Measurements from ENCODE around the gene GPR15LG.
"Not testable (repeated sequence)": the region's sequence is repeated elsewhere in the genome, so short reads cannot be mapped to it uniquely, and the experiment has no call there.

The GPR15LG gene

DNA sequence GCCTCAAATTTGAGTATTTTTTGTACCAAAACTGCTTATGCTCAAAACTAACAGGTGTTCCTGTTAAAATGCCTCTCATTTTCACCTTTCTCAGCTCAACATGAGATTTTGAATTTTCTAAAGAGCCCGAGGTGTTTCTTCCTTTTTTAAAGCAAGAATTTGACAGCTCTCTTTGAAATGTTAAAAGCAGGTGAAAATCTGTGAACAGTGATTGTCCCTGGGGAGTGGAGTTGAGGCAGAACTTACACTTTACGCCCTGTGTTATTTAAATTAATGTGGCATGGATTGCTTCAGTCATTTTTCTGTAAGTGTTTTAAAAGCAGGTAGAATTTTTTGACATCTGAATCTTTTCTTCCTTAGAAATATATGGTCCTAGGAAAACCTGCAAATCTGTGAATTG, 9.2 kb upstream of the GPR15LG start:
- no peak for DNase-seq (ENCODE audit: insufficient read length, low spot score)
- FAIRE-seq: no peak

GRCh38 chr10:84166620-84167288, 6.8 kb upstream of the GPR15LG start:
- FAIRE-seq (peak; percentile 47), DNase-seq (ENCODE audit: insufficient read length, low spot score) (no peak)

- not testable (repeated sequence) for DNase-seq (ENCODE audit: insufficient read length, low spot score)
- peak; percentile 86 for FAIRE-seq
Measured at GRCh38 chr10:84167289-84167653, 6.3 kb upstream of the GPR15LG start.

DNA sequence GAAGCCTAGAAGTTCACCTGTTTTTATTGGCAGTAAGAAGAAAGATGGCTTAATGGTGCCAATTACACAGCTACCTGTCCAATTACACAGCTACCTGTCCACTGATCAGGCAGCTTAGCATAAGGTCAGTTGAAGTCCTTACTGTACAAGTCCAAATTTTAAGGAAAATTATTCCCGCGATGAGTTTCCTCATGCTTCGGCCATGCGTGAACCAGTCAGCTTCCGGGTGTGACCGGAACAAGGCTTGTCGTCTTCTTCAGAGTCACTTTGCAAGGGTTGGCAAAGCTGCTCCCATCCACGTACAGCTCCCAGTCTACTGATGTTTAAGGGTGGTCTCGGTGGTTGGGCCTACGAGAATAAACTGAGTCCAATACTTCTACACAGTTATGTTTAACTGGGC, 5.2 kb upstream of the GPR15LG start:
- FAIRE-seq; DNase-seq (ENCODE audit: insufficient read length, low spot score): not testable (repeated sequence)

DNA sequence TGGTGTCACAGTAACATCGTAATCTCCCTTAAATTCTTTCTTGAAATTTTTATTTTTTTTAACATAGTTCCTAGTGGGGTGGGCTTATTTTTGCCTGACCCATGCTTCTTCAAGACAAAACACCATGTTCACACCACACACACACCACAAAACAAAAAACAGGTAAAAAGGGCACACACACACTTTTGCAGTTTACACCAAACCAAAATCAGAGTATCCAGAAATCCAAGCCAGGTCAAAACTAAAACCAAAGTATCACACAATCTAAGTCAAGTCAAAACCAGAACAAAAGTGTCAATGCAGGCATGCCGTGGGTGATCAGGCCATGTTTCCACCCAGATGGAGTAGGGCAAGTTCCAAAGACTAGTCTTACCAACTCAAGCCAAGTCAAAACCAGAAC, 2.4 kb upstream of the GPR15LG start:
- DNase-seq (ENCODE audit: insufficient read length, low spot score); FAIRE-seq: not testable (repeated sequence)

GRCh38 chr10:84171700-84172466, 1.7 kb upstream of the GPR15LG start:
- not testable (repeated sequence) for DNase-seq (ENCODE audit: insufficient read length, low spot score)
- FAIRE-seq: peak; percentile 89

DNA sequence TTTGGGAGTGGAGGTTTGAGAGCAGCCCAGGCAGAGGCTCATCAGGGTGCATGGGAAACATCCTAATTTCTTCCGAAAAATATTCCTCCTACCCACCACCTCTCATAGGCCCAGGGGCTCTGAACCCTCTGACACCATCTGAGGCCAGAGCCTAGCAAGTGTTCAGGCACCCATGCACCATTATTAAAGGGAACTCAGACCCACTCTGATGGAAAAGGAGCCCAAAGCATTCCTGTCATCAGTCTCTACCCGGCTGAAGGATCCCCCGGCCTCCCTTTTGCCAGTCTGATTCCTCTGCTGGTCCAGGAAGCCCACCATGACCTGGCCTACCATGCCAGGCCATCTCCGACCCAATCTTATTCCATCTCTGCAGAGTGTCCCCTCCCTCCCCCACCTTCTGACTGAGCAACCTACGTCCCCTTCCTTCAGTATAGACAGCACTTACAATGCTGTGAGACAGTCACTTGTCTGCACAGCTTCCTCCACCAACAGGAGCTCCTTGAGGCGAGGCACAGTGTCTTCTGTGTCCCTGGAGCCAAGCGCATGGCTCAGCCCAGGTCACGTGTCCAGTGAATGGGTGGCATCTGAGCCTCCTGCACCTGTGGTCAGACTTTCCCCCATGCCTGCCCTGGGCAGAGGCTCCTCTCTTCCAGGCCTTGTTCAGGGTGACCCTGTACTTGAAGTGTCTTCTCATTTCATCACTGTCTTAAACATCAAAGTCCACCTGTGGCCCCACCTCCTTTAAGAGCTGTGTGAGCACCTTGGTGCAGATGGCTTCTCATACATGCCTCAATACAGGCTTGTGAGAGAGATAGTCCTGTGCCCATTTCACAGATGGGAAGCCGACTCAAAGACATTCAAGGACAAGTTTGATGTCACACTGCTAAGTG, 889 bp upstream of the GPR15LG start:
- DNase-seq (ENCODE audit: insufficient read length, low spot score) (no peak), FAIRE-seq (peak; percentile 82)

DNA sequence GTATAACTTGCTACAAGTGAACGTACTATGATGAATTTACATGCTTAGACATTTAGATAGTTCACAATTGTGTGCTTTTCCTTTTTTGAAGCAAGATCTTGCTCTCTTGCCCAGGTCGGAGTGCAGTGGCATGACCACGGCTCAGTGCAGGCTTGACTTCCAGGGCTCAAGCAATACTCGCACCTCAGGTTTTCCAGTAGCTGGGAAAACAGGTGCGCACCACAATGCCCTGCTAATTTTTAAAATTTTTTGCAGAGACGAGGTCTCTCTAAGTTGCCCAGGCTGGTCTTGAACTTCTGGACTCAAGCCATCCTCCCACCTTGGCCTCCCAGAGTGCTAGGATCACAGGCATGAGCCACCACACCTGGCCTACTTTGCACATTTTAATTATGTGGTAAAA, 1.8 kb downstream of the GPR15LG start:
- no peak for FAIRE-seq
- no peak for DNase-seq (ENCODE audit: insufficient read length, low spot score)

- no peak for DNase-seq (ENCODE audit: insufficient read length, low spot score)
- no peak for FAIRE-seq
Measured at GRCh38 chr10:84176351-84176750, 2.8 kb downstream of the GPR15LG start.

- DNase-seq (ENCODE audit: insufficient read length, low spot score) (no peak), FAIRE-seq (no peak)
Measured at GRCh38 chr10:84176836-84177474, 3.4 kb downstream of the GPR15LG start.

DNA sequence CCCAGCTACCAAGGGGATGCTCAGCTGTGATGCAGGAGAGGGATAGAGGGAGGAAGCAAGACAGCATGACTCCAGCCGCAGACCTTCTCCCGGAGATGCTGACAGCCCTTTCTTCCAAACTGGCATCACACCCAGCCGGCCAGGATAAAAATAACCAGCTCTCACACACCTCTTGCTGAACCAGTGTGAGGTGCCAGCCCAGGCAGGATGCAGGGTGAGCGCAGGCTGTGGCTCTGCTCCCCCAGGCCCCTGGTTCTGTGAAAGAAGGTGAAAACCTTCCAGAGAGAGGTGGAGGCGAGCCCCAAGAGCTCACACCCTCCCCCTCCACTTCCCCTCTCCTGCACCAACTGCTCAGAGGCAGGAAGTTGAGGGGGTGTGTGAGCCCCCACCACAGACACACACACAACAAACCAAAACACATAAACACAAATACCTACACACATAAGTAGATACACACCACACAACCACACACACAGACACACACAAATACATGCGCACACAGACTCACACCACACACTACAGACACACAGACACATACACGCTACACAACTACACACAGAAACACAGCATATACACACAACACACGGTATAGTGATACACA, 4.0 kb downstream of the GPR15LG start:
- peak; percentile 33 for FAIRE-seq
- DNase-seq (ENCODE audit: insufficient read length, low spot score): no peak

GRCh38 chr10:84178160-84178609, 4.6 kb downstream of the GPR15LG start:
- FAIRE-seq: peak; percentile 18
- DNase-seq (ENCODE audit: insufficient read length, low spot score): no peak

DNA sequence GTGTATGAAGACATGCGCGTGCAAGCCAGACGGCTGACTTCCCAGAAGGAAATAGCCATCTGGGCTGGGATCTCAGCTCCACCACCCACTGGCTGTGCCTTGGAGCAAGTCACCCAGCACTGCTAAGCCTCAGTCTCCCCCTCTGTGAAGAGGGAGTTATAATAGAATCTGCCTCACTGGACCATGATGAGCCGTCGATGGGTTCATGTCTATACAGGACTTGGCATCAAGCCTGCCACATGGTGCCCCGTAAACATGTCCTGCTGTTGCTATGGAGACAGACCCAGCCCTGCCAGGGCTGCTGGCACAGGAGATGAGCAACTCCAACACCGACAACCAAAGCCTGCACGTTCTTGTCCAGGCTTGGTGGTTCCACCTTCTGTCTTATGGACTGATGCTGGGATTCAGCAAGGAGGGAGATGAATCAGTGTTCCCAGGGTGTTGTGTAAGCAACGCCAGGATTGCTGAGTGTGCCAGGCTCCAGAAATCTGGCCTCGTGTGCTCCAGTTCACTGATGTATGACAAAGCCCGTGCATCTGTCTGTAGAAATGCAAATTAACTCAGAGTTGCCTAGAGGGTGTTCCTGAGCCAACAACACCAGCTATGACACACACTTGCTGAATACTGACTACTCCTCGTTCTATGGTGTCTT, 5.6 kb downstream of the GPR15LG start:
- peak; percentile 65 for DNase-seq (ENCODE audit: insufficient read length, low spot score)
- peak; percentile 90 for FAIRE-seq

GRCh38 chr10:84180386-84180785, 6.8 kb downstream of the GPR15LG start:
- not testable (repeated sequence) for FAIRE-seq; DNase-seq (ENCODE audit: insufficient read length, low spot score)

DNA sequence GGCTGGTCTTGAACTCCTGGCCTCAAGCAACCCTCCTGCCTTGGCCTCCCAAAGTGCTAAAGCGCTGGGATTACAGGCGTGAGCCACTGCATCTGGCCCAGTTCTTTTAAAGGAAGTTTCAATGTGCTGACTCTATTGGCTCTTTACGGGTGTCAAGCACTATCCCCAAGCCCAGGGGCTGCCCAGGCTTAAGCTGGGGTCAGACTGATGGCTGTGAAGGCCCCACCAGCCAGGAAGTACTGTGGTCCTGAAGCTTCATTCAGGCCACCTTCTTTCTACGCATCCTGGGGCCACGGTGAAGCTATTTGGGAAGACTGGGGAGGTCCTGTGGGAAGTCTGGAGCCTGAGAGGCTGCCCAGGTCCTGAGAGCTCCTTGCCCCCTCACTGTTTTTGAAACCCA, 8.0 kb downstream of the GPR15LG start:
- DNase-seq (ENCODE audit: insufficient read length, low spot score) (no peak), FAIRE-seq (no peak)

DNA sequence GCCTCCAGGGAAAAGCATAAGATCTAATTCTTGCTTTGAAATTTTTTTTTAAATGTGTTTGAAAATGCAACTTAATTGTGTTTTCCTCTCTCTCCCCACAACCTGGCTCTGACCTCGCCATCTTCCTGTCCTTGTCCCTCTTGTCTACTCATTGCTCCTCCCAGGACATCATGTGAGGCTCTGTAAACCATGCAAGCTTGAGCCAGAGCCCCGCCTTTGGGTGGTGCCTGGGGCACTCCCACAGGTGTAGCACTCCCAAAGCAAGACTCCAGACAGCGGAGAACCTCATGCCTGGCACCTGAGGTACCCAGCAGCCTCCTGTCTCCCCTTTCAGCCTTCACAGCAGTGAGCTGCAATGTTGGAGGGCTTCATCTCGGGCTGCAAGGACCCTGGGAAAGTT, 10.9 kb downstream of the GPR15LG start:
- DNase-seq (ENCODE audit: insufficient read length, low spot score): no peak
- no peak for FAIRE-seq

DNA sequence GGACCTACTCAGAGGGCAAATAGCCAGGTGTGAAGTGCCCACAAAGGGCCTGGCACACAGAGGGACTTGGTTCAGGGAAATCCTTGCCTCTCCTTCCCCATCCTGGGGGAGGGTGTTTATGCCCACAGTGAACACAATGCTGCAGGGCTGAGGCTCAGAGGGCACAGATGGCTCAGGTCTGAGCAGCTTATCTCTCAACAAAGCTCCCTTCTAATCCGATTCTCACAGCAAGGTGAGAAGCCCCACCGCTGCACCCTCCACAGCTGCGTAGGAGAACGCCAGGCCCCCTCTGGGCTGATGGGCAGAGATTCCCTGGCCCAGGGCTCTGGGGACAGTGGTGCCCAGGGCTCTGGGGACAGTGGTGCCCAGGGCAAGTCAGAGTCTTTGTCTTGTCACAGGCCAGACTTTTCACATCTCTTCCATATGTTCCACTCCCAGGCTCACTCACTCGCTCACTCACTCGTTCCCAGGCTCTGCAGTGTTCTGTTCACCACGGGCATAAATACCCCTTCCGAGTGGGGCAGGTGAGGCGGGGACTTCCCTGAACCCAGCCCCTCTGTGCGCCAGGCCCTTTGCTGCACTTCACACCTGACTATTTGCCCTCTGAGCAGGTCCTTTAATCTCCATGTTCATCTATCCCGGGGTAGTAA, 12.1 kb downstream of the GPR15LG start:
- FAIRE-seq: no peak

GRCh38 chr10:84188815-84189214, 15.2 kb downstream of the GPR15LG start:
- FAIRE-seq (no peak), DNase-seq (ENCODE audit: insufficient read length, low spot score) (no peak)

More for the DNA sequence above, 12.1 kb downstream of the GPR15LG start:
- no peak for DNase-seq (ENCODE audit: insufficient read length, low spot score)

GRCh38 chr10:84190621-84191020, 17.0 kb downstream of the GPR15LG start:
- no peak for DNase-seq (ENCODE audit: insufficient read length, low spot score)
- FAIRE-seq: no peak
